DND-41 (cell line): ENCODE data around the gene CD93.

Source experiments
- EZH2 ChIP-seq: IDR thresholded peaks from 3 replicates; pipeline ENCODE4 v1.6.1; 2012; ENCODE audit warnings: borderline replicate concordance, low read depth, mild to moderate bottlenecking, moderate library complexity, low read length, inconsistent platforms; ENCODE audit not compliant: severe bottlenecking
- TF ChIP-seq, protein P1 (sequence below): IDR thresholded peaks from 2 replicates; pipeline ENCODE4 v1.5.1; 2012; ENCODE audit warnings: borderline replicate concordance, low read length, moderate library complexity, mild to moderate bottlenecking; ENCODE audit not compliant: poor library complexity, severe bottlenecking; ENCODE audit errors: extremely low read depth

- TF ChIP-seq, protein P1, sequence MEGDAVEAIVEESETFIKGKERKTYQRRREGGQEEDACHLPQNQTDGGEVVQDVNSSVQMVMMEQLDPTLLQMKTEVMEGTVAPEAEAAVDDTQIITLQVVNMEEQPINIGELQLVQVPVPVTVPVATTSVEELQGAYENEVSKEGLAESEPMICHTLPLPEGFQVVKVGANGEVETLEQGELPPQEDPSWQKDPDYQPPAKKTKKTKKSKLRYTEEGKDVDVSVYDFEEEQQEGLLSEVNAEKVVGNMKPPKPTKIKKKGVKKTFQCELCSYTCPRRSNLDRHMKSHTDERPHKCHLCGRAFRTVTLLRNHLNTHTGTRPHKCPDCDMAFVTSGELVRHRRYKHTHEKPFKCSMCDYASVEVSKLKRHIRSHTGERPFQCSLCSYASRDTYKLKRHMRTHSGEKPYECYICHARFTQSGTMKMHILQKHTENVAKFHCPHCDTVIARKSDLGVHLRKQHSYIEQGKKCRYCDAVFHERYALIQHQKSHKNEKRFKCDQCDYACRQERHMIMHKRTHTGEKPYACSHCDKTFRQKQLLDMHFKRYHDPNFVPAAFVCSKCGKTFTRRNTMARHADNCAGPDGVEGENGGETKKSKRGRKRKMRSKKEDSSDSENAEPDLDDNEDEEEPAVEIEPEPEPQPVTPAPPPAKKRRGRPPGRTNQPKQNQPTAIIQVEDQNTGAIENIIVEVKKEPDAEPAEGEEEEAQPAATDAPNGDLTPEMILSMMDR, result no peak
- TF ChIP-seq EZH2, result no peak
Measured at GRCh38 chr20:23111944-23112342, 25.8 kb upstream of the CD93 start.
